Endodermal cell (in vitro differentiated cells): ENCODE results near the gene MRPS12. TPM values are rescaled to one million over a fixed set of nuclear protein-coding genes. Genes with fewer than 3 reads are reported as not detected.

ENCODE experiments used
- DNase-seq: peaks from one replicate; pipeline ENCODE4 v3.0.0-alpha.2; 2017
- H3K27ac ChIP-seq: 2 replicates; pipeline ENCODE4 v1.5.1; 2013; ENCODE audit warnings: mild to moderate bottlenecking, low read depth, low read length, moderate library complexity
- H3K27me3 ChIP-seq: 2 replicates; pipeline ENCODE4 v1.6.1; 2013; ENCODE audit warnings: mild to moderate bottlenecking, low read length, moderate library complexity; ENCODE audit not compliant: insufficient read depth, control insufficient read depth, poor library complexity, severe bottlenecking
- H3K36me3 ChIP-seq: 2 replicates; pipeline ENCODE4 v1.7.0; 2013; ENCODE audit warnings: mild to moderate bottlenecking, low read length, moderate library complexity; ENCODE audit not compliant: control insufficient read depth, insufficient read depth
- H3K4me1 ChIP-seq: one replicate; pipeline ENCODE4 v1.7.0; 2013; ENCODE audit warnings: low read length; ENCODE audit not compliant: control insufficient read depth, insufficient read depth
- H3K4me3 ChIP-seq: 2 replicates; pipeline ENCODE4 v1.5.1; 2013; ENCODE audit warnings: mild to moderate bottlenecking, low read length, moderate library complexity
- H3K9ac ChIP-seq: 2 replicates; pipeline ENCODE4 v1.6.1; 2013; ENCODE audit warnings: mild to moderate bottlenecking, low read length, moderate library complexity; ENCODE audit not compliant: poor library complexity, severe bottlenecking; ENCODE audit errors: extremely low read depth
- H3K9me3 ChIP-seq: 2 replicates; pipeline ENCODE4 v1.6.1; 2013; ENCODE audit warnings: mild to moderate bottlenecking, low read length, moderate library complexity; ENCODE audit not compliant: control insufficient read depth
- H3K27ac Mint-ChIP-seq: 2 replicates; pipeline ENCODE4 v1.8.0; 2020; ENCODE audit warnings: mixed read lengths
- H3K27me3 Mint-ChIP-seq: 2 replicates; pipeline ENCODE4 v1.8.0; 2021; ENCODE audit warnings: mild to moderate bottlenecking, mixed read lengths; ENCODE audit not compliant: insufficient read depth
- H3K36me3 Mint-ChIP-seq: 2 replicates; pipeline ENCODE4 v1.8.0; 2020; ENCODE audit warnings: low read depth, mixed read lengths
- H3K4me1 Mint-ChIP-seq: 2 replicates; pipeline ENCODE4 v1.8.0; 2020; ENCODE audit warnings: mixed read lengths
- H3K4me3 Mint-ChIP-seq: 2 replicates; pipeline ENCODE4 v1.8.0; 2020; ENCODE audit warnings: mild to moderate bottlenecking, moderate library complexity, mixed read lengths
- H3K9me3 Mint-ChIP-seq: 2 replicates; pipeline ENCODE4 v1.8.0; 2020; ENCODE audit warnings: mild to moderate bottlenecking, mixed read lengths
- CTCF ChIP-seq: fragments of 200-600 bp; sonication (generic); conservative IDR thresholded peaks from 2 replicates; pipeline ENCODE4 v1.5.0; 2021; ENCODE audit warnings: antibody characterized with exemption, mild to moderate bottlenecking
- WGBS, 2 experiments: methylation state at CpG; one replicate each; pipeline versions ENCODE4 v1.1.5 to v1.1.7; 2013; ENCODE audit warnings: missing lambda C conversion rate in 2 of 2, mixed read lengths in 1 of 2; ENCODE audit not compliant: insufficient coverage in 1 of 2, insufficient read length in 1 of 2; 5-methylcytosine and 5-hydroxymethylcytosine counted together
- total RNA-seq, 2 donors: library from RNA; stranded (reverse); fragmentation: NEBNext Ultra II Directional in 1 of 2; extraction: Animal tissue kit (Norgen Biotek cat#: 25700) in 1 of 2; gene quantifications; 2 replicates in 1 of 2; 3 replicates in 1 of 2; pipeline ENCODE4 v1.2.1, GENCODE V29; 2021

Gene MRPS12
- total RNA-seq, 2 donors from 2014 or later, result 37.5 to 38.3 TPM

- peak; percentile 83 for DNase-seq
- 4 to 8% methylated on average over 8 to 22 of the region's 22 CpGs for WGBS, 2 experiments
- no peaks in the 10 kb centered on the region for H3K27me3 ChIP-seq
- peak overlapping the region; percentile 79 for H3K4me3 Mint-ChIP-seq
- H3K9me3 ChIP-seq, result peaks cover 11% of the 10 kb centered on the region
- peaks cover 12% of the 10 kb centered on the region for H3K36me3 Mint-ChIP-seq
- peaks cover 2% of the 10 kb centered on the region for H3K27me3 Mint-ChIP-seq
- no peaks in the 10 kb centered on the region for H3K4me1 ChIP-seq
- peak overlapping the region; percentile 93 for H3K27ac Mint-ChIP-seq
- no peak for TF ChIP-seq CTCF
- H3K4me3 ChIP-seq, result peak overlapping the region; percentile 75
- H3K36me3 ChIP-seq, result peaks cover 3% of the 10 kb centered on the region
- peaks cover 16% of the 10 kb centered on the region for H3K4me1 Mint-ChIP-seq
- no peak overlapping the region for H3K27ac ChIP-seq
- peaks cover 12% of the 10 kb centered on the region for H3K9me3 Mint-ChIP-seq
- H3K9ac ChIP-seq, result peak overlapping the region; percentile 21
Observed at GRCh38 chr19:38975861-38976271, 45.1 kb downstream of the MRPS12 start.

GRCh38 chr19:38977445-38978325 lies 46.9 kb downstream of the MRPS12 start:
- H3K9me3 Mint-ChIP-seq, result peaks cover 16% of the 10 kb centered on the region
- no peak for DNase-seq
- no peak overlapping the region for H3K27ac Mint-ChIP-seq
- H3K4me1 Mint-ChIP-seq, result peaks cover 16% of the 10 kb centered on the region
- 90% methylated on average over 10 to 14 of the region's 15 CpGs for WGBS, 2 experiments
- H3K36me3 Mint-ChIP-seq, result peaks cover 2% of the 10 kb centered on the region
- Histone ChIP-seq H3K9ac (no peak overlapping the region), H3K4me1 (no peaks in the 10 kb centered on the region), H3K27ac (no peak overlapping the region), H3K4me3 (no peak overlapping the region), H3K9me3 (peaks cover 15% of the 10 kb centered on the region), H3K36me3 (no peaks in the 10 kb centered on the region), H3K27me3 (no peaks in the 10 kb centered on the region)
- peaks cover 2% of the 10 kb centered on the region for H3K27me3 Mint-ChIP-seq
- no peak overlapping the region for H3K4me3 Mint-ChIP-seq
- TF ChIP-seq CTCF, result no peak

GRCh38 chr19:38978326-38978689 lies 47.6 kb downstream of the MRPS12 start:
- Mint-ChIP-seq H3K27ac (no peak overlapping the region), H3K4me3 (no peak overlapping the region), H3K4me1 (peaks cover 16% of the 10 kb centered on the region), H3K27me3 (peaks cover 2% of the 10 kb centered on the region), H3K36me3 (peaks cover under 1% of the 10 kb centered on the region), H3K9me3 (peaks cover 16% of the 10 kb centered on the region)
- H3K36me3 ChIP-seq, result no peaks in the 10 kb centered on the region
- H3K9me3 ChIP-seq, result peaks cover 15% of the 10 kb centered on the region
- no peak for DNase-seq
- no peaks in the 10 kb centered on the region for H3K27me3 ChIP-seq
- H3K4me1 ChIP-seq, result no peaks in the 10 kb centered on the region
- H3K9ac ChIP-seq, result no peak overlapping the region
- TF ChIP-seq CTCF, result no peak
- no peak overlapping the region for H3K4me3 ChIP-seq
- no peak overlapping the region for H3K27ac ChIP-seq
- 86 to 90% methylated on average over 2 to 3 of the region's 3 CpGs for WGBS, 2 experiments
